Spleen (tissue), 7 donors: ENCODE data around the gene ENDOD1.

Experiments used
- CTCF ChIP-seq, 11 experiments: fragments of 200-600 bp in 7 of 11; fragments of 450-650 bp in 4 of 11; sonication (generic) in 4 of 11; IDR thresholded peaks in 8 of 11; conservative IDR thresholded peaks in 3 of 11; 1 replicate in 7 of 11; 2 replicates in 4 of 11; pipeline versions ENCODE4 v1.4.0 to v1.8.0; 2016 to 2021; ENCODE audit warnings: antibody characterized with exemption in 11 of 11, inconsistent platforms in 4 of 11, mild to moderate bottlenecking in 1 of 11
- POLR2AphosphoS5 ChIP-seq, 3 donors: sonication (generic); formaldehyde crosslinking; IDR thresholded peaks; one replicate each; pipeline ENCODE4 v1.5.1; 2017; ENCODE audit warnings: antibody characterized with exemption in 3 of 3
- donor health status: DM: no; HTN: no; CAD: no; lungs with moderate emphysema.
- donor health status: DM: no; HTN: no; CAD: no.
- donor health status: DM: no; HTN: no; CAD: no.

GRCh38 chr11:95059046-95059445, 30.6 kb upstream of the ENDOD1 start:
- no peak for TF ChIP-seq CTCF (IDR thresholded peaks at IDR 0.05 in 8 of 11, conservative IDR thresholded peaks at IDR 0.05 in 3 of 11)
- TF ChIP-seq POLR2AphosphoS5 (IDR thresholded peaks at IDR 0.05) = no peak
